Endothelial cell of hepatic sinusoid (primary cell): ENCODE data around the gene ZCCHC24.

Experiments used
- in situ Hi-C: cut with HindIII; loops from 2 replicates; pipeline ENCODE4 v1.10.0; 2017; ENCODE audit warnings: low sequenced_read_pairs

Gene ZCCHC24

DNA sequence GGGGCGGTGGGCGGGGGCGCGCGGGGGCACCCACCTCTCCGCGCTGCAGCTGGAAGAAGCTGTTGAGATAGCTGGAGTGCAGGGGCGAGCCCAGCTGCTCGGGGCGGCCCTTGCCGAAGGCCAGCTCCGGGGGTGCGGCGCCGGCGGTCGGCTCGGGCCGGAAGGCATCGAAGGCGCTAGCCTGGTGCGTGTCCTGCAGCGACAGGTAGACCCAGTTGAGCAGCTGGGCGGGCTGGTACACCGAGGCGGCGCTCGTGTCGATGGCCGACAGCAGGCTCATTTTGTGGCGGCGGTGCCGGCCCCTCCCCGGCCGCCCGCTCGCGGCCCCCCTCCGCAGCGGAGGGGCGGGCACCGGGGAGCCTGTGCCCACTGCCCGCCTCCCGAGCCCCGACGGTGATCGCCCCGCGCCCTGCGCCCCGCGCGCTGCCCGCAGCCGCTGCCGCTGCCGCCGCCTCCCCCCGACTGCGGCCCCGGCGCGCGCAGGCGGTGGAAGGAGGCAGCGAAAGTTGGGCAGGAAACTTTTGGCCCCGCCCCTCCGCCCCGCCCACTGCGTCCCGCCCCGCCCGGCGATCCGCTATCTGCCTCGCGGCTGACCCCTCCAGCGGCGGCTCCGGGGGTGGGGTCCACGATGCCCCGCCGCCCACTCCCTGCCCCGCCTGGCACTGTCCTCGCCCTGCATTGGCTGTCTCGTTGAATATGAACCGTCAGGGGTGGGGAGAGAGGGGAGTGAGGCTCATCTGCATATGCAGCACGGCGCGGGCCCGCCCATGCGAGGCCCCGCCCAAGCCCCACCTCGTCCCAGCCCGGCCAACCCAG lies at the start of gene ZCCHC24:
TSS of gene ZCCHC24 (minus strand) at position 464 of the 816 bp plus-strand sequence. CDS start at position 280, 184 bp downstream.
- in situ Hi-C loops, result no loop called here

DNA sequence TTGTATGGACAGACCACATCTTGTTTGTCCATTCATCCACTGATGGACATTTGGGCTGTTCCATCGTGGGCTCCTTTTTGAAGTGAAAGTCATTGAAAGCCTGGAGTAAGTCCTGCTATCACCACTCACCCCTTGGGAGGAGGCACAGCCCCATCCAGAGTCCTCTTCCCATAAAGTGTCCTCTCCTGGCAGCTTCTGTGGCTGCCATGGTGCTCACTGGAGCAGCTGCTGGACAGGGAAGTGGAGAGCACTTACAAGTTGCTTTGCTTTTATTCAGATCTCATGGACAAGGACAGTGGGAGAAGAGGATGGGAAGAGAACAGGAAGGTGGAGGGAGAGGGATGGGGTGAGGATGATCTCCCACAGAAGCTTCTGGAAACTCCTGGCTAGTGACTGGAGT lies 48.4 kb upstream of the ZCCHC24 start:
- in situ Hi-C loops, result no loop called here

DNA sequence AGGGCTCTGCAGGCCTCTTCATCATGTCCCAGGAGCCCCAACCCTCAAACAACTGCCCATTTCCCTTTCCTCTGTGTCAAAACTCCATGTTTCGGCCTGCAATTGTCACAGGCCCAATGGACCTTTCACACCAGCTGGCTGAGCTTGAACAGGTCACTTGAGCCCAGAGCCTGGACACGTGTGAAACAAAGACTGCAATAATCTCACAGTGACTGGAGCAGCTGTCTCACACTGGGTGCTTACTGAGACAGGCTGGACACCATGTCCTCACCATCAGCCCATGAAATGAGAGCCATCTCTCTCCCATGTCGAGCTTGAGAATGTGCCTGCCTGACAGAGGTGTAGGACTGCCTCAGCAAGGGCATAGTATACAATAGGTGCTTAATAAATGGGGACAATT lies 47.4 kb upstream of the ZCCHC24 start:
- in situ Hi-C loops, result no loop called here

DNA sequence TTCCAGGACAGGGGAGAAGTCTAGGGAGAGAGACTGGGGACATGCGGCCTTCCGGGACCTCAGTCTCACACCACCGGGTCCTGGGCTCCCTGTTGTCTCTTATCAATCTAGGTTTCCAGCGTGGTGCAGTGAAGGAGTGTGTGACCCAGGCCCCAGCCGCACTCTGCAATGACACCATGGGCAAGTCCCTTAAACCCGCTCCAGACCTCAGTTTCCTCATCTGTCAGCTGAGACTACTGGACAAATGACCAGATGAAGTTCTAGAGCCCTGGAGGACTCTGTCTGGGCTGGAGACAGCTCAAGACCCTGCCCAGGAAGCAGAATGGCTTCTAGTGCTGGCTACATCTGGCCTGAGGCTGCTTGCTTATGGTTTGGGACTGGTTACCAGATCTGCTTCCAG lies 46.8 kb upstream of the ZCCHC24 start:
- in situ Hi-C loops, result no loop called here

DNA sequence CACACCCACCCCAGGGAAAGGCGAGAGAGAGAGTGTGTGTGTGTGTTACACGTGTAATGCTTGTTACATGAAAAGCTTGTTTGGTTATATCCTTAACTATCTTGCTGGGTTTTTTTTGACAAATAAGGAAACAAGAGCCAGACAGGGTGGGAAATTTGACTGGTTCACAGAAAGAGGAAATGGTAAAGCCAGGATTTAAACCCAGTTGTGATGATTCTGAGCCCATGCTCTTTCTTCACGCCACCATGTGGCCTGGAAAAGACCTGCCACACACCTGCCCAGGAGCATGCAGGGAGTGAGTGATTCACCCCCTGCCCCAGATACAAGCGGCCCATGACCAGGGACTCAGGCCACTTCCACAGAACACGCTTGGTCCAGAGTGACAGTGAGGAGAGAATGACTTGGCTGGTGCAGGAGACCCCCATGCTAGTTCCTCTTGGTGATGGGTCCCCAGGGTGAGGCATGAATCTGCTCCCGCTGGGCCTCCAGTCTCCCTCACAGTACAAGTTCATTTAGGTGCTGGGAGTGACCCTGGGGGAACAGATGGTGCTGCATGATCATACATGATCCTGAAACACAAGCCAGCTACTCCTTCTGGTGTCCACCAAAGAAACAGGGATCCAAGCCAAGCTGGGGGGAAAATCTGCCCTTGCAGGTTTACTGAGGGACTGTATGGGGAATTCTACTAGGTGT lies 45.9 kb upstream of the ZCCHC24 start:
- in situ Hi-C loops, result no loop called here

DNA sequence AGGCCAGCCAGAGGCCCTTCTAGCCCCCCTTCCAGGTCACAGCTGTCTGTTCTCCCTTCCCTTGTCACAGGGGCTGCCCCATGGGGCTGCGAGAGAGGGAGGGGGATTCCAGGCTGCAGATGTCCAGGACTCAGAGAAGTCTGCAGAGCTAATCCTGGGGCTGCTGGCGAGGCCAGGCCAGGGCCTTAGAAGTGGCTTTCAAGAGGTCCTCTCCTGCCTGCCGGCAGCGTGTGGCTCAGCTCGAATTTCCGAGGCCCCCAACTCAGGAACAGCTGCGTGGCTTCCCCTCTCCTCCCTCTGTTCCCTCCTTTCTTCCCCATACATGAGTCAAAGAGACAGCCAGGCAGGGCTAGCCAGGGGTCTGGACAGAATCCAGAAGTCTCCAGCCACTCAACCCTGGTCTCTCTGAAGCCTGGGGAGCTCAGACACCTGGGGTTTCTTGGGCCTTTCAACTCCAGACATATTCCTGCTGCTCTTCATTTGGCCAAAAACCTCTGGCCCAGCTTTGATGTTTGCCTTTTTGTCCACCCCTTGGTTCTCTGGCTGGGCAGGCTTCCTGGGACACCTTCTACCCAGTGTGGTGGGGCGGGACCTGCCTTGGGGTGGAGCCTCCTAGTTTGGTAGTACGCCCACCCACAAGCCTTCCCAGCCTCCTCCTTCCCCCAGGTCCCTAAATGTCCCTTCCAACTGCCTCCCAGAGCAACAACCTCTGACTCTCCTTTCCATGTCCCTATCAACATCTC lies 45.1 kb upstream of the ZCCHC24 start:
- in situ Hi-C loops, result no loop called here

DNA sequence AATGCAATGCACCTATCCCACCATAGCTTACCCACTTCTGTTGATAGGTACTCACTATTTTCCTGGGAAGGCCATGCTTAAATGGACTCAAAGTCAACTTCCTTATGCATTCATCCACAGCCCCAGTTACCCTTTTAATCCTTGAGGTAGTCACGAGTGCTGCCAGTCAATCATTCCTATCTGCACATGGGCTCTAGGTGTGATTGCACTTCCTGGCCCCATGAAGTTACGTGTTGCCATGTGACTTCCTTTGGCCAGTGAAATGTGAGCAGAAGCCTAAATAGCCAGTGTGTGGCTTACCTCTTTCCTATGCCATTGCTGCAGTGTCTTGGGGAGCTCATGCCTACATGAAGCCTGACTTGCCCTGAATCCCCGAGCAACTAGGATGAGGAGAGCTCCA lies 43.4 kb upstream of the ZCCHC24 start:
- in situ Hi-C loops, result no loop called here

DNA sequence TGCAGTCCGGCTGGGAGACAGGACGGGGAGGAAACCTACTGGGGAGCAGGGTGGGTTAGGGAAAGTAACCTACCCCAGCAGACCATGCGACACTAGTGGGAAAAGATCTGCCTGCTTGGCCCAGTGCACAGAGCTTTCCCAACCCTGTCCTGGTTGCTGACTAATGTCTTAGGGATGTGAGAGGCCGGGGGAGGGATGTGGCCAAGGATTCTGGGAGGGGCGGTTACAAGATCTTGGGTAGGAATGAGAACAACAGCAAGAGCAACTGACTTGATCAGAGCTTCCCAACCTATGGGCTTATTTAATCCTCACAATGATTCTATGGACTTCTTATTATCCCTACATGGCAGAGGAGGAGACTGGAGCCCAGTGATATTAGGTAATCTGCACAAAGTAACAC lies 42.9 kb upstream of the ZCCHC24 start:
- in situ Hi-C loops, result no loop called here

DNA sequence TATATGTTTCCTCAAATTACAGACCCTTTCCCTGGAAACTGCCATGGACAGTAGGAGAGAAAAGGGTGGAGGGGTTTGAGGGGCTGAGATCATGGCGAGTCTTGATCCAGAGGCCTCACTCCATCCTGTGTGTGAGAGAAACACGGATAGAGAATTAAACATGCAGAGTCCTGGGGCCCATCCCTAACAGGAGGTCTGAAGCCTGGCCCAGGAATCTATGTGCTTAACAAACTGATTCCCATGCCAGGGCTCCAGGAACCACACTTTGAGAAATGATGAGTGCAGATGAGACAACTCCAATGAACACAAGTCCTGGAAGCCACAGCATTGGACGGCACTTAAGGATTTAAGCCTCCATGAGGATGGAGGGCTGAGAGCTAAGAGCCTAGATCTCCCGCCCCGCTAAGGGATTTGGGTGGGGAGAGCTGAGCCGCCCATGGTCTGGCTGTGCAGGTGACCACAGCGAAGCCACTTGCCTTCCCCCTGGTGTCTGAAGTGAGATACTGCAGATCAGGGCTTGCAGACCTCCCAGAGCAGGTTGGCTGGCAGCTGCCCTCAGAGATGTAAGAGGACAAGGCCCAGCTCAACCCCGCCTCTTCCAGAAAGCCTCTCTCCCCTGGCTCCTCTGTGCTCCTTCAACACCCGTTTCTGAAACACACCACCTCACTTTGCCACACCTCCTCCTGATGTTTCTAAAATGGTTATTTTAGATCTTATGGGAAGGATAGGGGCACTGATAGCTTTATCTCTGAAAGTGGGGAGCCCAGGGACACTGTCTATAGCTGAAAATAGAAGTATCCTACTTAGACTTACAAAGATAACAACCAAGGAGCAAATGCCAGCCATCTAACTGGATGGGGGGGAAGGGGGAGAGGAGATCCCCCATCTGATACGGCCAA lies 42.1 kb upstream of the ZCCHC24 start:
- in situ Hi-C loops, result no loop called here

DNA sequence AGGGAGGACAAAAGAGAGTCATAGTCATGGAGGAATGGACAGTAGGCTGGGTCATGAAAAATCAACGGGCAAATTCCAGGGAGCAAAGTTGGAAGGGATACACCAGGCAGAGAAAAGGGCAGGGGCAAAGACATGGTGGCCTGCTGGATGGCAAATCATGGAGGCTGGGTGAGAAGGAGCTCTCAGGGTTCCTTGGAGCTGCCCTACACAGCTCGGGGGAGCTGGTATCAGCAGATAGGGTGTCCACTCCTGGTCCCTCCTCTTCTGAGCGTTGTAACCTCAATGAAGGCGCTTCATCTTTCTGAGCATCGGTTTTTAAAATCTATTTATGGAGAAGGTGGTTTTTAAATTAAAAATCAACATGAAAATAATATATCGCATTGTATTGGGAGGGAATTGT lies 39.1 kb upstream of the ZCCHC24 start:
- in situ Hi-C loops, result no loop called here

DNA sequence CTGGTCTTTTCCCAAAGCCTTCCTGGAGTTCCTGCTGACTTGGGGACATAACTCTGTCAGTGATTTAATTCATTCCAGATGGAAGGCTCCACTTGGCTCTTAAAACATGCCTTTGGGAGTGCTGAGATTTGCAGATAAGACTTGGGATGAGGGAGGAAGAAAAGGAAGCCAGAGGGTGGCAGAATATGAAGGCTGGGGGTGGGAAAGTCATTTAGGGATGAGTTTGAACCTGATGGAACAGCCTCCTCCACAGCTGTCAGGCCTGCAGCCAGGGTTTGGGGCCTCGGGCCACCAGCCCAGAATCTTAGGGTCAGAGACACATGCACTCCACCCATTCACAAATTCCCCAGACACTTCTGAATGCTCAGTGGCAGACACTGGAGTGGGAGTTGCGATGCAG lies 38.5 kb upstream of the ZCCHC24 start:
- in situ Hi-C loops, result no loop called here

DNA sequence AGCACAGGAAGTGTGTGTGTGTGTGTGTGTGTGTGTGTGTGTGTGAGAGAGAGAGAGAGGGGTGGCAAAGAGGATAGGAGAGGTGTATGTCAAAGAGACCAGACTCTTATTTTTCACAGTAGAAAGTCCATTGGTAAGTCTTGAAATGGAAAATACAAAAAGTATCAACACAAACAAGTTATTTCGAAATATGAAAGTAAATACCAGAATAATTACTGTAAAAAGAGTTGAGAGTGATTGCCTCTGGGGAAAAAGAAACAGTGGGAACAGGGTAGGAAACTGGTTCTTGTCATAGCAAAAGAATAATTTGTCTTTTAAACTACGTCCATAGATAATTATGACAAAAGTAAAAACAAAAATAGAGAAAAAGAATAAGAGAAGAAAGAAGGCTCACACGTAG lies 37.9 kb upstream of the ZCCHC24 start:
- in situ Hi-C loops, result no loop called here

DNA sequence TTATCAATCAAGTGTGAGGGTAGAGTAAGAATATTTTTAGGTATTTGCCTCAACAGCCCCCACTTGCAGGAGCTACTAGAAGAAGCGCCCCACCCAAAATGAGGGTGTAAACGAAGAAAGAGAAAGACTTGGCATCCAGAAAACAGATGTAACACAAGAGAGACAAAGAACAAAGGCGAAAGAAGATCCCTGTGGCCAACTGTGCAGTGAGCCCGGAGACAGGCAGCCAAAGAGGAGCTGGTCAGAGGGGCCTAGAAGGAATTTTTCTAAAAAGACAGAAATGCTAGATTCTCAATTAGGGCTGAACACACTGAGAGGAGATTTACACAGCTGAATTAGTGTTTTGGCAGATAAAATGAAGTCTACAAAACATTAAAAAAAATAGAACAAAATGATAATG lies 37.3 kb upstream of the ZCCHC24 start:
- in situ Hi-C loops, result no loop called here

DNA sequence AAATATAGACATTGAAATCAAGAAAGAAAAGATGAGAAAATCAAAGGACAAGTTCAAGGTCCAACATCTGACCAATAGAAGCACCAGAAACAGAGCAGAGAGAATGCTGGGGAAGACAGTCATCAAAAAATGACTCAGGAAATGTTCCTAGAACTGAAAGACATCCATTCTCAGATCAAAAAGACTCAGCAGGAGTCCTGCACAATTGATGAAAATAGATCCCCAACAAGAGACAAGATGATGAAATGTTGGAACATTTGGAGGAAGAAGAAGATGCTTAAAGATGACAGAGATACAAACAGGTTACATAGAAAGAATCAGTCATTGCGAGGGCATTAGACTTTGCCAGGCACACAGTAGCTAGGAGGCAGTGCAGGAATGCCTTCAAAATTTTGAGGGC lies 36.9 kb upstream of the ZCCHC24 start:
- in situ Hi-C loops, result no loop called here

DNA sequence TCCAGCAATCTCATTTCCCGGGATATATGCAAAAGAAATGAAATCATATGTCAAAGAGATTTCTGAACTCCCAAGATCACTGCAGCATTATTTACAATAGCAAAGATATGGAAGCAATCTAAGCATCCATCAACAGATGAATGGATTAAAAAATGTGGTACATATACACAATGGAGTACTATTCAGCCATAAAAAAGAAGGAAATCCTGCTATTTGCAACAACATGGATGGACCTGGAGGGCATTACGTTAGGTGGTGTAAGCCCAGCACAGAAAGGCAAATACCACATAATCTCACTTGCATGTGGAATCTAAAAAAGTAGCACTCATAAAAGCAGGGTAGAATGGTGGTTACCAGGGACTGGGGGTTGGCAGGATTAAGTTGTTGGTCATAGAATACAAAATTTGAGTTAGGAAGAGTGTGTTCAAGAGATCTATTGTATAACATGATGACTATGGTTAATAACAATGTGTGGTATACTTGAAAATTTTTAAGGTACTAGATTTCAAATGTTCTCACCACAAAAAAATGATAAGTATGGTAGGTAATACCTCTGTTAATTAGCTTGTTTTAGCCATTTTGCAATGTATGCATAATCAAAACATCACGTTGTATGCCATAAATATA lies 34.0 kb upstream of the ZCCHC24 start:
- in situ Hi-C loops, result no loop called here

DNA sequence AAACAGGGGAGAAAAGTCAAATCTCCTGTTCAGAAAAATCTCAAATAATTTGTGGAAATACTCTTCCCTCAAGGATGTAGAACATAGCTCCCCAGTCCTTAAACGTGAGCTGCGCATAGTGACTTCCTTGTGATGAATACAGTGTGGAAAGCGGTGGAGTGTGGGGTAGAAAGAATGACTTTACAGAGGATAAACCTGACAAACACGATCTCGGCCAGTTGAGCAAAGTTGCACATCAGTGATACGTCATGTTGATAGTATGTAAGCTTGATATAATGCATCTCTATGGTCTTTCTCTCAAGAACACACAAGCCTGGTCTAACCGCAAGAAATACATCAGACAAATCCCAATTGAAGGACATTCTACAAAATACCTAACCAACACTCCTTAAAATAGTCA lies 32.0 kb upstream of the ZCCHC24 start:
- in situ Hi-C loops, result no loop called here

DNA sequence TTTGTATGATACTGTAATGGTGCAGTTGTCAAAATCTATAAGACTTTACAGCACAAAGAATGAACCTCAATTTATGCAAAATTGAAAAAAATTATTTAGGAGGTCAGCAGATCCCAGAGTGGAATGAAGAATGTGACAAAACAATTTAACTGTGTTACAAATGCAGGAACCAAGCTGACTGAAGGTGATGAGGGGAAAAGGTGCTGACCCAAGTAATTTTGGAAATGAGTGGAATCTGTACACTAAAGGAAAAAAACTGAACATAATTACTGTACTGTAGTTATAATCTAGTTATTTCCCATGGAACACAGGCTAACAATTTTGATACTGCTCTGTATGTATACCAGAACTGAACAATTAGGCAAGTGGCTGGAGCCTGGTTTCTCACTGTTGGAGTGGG lies 31.2 kb upstream of the ZCCHC24 start:
- in situ Hi-C loops, result no loop called here

DNA sequence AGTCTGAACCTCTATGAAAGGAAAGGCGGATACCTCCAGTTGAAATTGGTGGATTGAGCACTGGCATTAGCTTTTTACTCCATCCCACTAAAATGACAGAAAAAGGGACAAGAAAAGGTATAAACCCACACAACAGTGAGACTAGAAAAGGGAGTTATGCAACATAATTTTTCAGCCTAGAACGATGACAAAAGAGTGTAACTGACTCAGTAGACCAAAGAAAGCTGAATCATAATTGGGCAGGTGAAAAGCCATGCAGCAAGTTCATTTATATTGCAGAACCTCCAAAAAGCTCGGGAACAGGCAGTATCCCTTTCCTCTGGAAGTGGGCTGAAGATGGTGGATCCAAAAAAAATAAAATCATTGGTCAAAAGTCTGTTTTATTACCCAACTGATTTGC lies 30.5 kb upstream of the ZCCHC24 start:
- in situ Hi-C loops, result no loop called here

DNA sequence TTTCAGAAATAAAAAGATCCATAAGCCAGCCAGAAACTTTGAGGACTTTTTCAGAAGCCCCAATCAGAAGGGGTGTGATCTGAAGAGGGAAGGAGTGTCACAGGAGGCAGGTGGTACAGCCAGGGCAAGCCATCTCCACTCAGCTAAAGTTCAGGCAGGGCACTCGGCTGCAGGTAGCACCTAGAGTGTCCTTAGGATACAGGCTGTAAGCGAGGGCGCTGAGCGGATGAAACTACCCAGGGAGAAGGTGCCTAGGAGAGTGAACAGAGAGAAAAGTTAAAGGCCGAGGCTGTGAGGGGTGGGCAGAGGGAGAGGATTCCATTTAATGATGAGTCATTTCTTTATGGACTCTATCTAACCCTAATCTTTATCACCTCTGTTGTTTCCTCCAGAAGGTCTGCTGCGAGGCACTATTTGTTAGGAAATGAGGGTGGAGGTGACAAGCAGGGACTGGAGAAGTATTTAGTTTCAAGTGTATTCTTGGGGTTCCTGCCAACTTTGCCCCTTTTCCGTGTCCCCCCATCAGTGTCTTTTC lies 29.8 kb upstream of the ZCCHC24 start:
- in situ Hi-C loops, result no loop called here

DNA sequence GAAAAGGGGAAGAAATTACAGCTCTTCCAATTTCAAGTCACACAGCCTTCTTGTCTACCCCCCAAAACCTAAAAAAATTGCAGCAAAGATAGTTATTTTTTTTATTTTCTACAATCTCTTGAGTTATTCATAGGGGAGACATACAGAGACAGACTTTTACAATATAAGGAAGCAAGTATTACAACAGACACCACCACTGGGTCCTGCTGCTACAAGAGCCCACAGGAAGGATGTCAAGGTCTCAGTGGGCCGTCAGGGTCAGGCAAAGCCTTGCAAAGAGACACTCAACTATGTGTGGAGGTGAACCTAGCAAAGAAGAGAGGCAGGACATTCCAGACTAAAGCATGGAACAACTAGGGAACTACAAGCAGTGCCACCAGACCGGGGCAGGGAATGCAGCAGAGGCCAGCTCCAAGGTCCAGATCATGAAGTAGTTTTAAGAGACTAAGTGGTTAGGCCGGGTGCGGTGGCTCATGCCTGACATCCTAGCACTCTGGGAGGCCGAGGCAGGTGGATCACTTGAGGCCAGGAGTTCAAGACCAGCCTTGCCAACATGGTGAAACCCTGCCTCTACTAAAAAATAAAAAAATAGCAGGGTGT lies 28.2 kb upstream of the ZCCHC24 start:
- in situ Hi-C loops, result loop anchor here (25.0 kb wide), 1 partner anchor 236 kb away; no protein-coding TSS in a partner anchor
